ENCODE measurements around the gene TBC1D22A.

TBC1D22A gene

DNA sequence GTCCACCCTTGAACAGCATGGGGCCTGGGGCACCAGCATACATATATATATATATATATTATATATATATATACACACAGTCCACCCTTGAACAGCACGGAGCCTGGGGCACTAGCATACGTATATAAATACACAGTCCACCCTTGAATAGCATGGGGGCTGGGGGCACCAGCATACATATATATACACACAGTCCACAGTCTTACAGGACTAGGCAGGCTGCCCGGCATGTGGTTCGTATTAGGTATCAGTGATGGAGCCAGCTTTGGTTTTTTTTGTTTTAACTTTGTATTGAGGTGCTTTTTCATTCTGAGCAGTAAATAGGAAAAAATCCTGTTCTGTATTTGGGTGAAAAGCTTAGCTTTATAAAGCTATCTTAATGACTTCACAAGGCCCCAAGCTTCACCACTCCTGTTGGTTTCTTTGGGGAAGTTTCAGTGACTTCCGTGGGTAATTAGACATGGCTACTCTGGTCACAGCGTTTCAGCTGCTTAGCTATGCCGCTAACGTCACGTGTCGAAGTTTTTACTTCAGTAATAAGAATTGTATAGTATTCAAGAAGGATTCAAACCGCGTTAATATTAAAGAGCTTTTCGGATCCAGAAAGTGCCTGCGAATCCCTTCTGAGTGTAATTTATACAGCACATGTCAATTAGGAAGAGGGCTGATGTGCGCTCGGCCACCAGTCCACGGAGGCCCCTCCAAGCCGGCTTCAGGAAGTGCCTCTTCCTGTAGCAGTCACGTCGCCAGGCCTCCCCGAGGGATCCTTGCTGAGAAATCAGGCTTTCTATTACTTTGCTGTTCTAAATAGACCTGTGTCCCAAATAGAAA, 179.7 kb downstream of the TBC1D22A start:
- TF ChIP-seq, protein P1, sequence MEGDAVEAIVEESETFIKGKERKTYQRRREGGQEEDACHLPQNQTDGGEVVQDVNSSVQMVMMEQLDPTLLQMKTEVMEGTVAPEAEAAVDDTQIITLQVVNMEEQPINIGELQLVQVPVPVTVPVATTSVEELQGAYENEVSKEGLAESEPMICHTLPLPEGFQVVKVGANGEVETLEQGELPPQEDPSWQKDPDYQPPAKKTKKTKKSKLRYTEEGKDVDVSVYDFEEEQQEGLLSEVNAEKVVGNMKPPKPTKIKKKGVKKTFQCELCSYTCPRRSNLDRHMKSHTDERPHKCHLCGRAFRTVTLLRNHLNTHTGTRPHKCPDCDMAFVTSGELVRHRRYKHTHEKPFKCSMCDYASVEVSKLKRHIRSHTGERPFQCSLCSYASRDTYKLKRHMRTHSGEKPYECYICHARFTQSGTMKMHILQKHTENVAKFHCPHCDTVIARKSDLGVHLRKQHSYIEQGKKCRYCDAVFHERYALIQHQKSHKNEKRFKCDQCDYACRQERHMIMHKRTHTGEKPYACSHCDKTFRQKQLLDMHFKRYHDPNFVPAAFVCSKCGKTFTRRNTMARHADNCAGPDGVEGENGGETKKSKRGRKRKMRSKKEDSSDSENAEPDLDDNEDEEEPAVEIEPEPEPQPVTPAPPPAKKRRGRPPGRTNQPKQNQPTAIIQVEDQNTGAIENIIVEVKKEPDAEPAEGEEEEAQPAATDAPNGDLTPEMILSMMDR (IDR thresholded peaks at IDR 0.05; ENCODE audit: control extremely low read depth, extremely low read depth, low read depth, missing control alignments): no peak
- CTCF ChIA-PET: interaction anchor here (0.9 kb wide), 1 partner anchor 17 kb away, joined by 3 read pairs; no protein-coding TSS in a partner anchor

DNA sequence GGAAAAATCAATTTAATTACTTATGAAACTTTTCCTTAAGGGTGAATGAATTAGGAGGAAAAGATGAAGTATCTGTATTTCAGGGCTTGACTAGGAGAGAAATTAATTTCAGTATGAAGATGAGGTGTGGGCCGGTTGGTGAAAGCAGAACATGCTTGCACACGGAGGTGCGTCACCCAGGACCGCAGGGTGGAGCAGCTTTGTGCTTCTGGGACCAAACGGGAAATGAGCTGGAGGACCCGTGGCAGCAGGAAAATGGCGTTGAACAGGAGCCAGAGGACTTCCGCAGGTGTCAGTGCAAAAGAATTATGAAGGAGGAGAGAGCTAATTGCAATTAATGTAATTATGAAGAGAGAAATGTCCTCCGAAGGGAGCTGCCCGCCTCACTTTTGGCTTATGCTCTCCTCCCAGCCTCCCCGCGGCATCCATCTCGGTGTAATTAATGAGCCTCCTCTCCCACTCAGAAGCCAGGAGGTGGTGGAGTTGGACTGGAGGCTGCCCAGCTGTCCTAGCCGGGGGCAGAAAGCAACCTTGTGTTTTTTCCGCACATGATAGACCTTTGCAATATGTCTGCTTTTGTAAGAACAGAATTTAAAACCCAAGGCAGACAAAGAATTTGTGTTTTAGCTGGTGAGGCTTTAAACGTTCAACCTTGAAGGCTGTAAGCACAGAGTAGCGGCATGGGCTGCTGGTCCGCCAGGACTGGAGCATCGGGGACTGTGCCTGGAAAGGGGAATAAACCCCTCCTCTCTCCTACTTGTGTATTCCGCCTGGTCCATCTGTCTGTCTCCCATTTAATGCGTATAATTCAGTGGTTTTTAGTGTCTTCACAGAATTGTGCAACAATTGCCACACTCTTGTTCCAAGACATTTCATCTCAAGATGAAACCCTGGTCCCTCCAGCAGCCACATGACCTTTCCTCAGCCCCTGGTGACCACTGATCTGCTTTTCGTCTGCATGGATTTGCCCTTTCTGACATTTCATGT, 180.6 kb downstream of the TBC1D22A start:
- ChIA-PET CTCF (no interaction called here), POLR2A (no interaction called here)
- no peak for DNase-seq (ENCODE audit: extremely low spot score)
- TF ChIP-seq, protein P1 (IDR thresholded peaks at IDR 0.05; ENCODE audit: control extremely low read depth, extremely low read depth, low read depth, missing control alignments): no peak

More for the DNA sequence above, 179.7 kb downstream of the TBC1D22A start:
- POLR2A ChIA-PET: no interaction called here
- DNase-seq (ENCODE audit: extremely low spot score): no peak

DNA sequence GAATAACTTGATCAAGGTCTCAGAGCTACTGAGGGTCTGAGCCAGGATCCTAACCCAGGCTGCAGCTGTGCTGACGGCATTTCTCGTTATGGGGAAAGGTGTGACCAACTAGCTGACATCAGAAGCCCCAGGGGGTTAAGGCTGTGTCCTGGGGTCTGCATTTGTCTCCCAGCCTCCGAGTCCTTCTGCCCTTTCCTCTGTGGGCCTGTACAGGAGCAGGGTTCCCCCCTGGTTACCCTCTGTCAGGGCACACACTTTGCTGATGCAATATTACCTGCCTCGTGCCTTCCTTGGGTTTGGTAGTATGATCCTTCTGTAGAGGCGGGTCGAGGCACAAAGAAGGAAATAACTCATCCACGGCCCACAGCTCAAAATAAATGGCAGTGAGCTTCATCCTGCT, 183.0 kb downstream of the TBC1D22A start:
- DNase-seq (ENCODE audit: extremely low spot score): no peak
- ChIA-PET POLR2A (no interaction called here), CTCF (interaction anchor here (1.1 to 1.3 kb wide), 2 partner anchors 8 to 11 kb away, joined by 3 read pairs; no protein-coding TSS in a partner anchor)
- TF ChIP-seq, protein P1 (IDR thresholded peaks at IDR 0.05; ENCODE audit: control extremely low read depth, extremely low read depth, low read depth, missing control alignments): no peak

DNA sequence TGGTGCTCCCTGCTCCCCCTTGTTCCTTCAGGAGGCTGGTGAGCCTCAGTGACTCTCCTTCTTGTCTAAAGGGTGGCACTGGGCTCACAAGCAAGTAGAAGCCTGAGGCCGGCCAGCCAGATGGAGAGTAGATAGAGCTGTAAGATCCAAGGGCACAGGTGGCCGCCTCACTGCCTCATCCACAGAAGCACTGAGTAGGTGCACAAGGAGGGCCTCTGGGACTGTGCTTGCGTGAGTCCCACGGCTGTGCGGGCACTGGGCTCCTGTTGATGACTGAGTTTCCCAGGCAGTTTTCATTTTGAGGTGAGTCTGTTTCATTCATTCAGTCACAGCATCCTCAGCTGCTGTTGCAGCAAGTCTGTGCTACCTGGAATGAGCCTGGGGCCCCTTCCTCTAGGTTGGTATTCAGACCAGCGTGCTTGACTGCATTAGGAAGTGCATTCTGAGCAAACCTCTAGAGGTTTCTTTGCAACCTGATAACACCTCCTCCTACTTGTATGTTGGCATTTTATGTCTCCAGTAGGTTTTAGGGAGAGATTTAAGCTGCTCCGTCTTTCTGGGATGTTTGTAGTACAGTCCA, 184.0 kb downstream of the TBC1D22A start:
- POLR2A ChIA-PET: no interaction called here
- CTCF ChIA-PET: interaction anchor here (1.1 kb wide), 1 partner anchor 9 kb away, joined by 3 read pairs; no protein-coding TSS in a partner anchor
- no peak for DNase-seq (ENCODE audit: extremely low spot score)
- TF ChIP-seq, protein P1 (IDR thresholded peaks at IDR 0.05; ENCODE audit: control extremely low read depth, extremely low read depth, low read depth, missing control alignments): no peak

- CTCF ChIA-PET: no interaction called here
- POLR2A ChIA-PET: no interaction called here
- TF ChIP-seq, protein P1 (IDR thresholded peaks at IDR 0.05; ENCODE audit: control extremely low read depth, extremely low read depth, low read depth, missing control alignments): no peak
- DNase-seq (ENCODE audit: extremely low spot score): no peak
Observed at GRCh38 chr22:46947516-46948257, 185.2 kb downstream of the TBC1D22A start.
